HG03432 (cell line): ENCODE measurements around the gene PHACTR2.

Source experiments
- ATAC-seq: cut with Tn5 transposase; IDR thresholded peaks from one replicate; pipeline ENCODE4 v1.9.1; 2021; ENCODE audit warnings: mild to moderate bottlenecking, moderate library complexity; ENCODE audit not compliant: unreplicated experiment

PHACTR2 gene

DNA sequence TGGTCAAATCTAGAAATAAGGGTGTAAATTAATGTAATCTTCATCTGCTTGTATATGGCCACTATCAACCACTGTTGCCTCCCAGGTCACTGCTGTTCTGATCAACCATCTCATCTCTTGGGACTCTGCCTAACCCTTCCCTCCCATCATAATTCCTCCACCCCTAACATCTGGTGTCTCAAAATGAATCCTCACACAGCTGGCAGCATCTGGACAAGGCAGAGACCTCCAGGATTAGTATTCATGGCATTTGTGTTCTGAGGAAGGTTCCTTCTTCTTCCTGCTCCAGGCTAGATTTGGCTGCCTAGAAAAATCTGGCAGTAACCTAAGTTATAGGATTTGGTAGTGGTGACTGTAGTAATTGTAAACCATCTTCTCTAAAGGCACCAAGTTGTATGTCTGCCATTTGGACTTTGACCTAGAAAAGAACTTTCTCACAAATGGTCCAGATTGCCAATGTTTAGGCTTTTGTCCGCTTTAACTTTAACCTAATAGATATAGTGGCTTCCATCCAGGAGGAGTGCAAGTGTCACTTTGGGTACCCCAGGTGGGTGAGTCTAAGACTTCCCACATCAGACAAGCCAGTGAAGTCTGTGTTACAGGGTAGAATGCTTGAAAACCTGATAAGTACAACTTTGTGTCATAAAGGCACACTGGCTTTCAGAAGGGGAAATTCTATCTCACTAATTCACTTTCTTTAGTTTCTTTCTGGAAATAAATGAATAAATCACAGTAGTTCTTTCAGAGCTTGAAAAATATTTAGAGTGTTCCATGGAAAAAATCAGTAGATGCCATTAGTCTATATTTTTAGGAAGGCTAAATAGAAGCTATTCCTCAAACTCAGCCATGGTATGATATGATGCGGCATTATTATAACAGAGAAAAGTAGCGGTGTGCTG, 3.0 kb upstream of the PHACTR2 start:
- no peak for ATAC-seq

DNA sequence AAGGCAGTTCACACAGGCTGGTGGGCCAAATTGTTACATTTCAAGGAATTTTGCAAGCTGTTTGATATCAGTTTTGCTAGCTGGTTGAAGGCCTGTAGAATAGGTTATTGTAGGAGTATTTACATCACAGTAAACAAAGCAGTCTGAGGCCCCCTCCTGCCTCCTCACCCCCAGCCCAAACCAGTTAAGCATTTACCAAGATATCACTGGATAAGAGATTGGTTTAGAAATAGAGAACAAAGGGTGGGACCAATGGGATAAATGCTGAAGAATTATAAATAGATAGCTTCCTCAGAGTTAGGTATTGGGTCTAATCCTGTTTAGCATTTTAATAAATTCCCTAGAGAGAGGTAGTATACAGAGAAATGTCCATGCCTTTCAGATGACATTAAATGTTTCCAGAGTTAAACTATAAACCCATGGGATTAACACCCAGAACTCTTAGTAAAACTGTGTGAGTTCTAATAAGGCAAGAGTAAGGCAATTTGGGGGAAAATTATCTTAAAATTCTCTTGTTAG, 2.3 kb upstream of the PHACTR2 start:
- ATAC-seq = no peak

DNA sequence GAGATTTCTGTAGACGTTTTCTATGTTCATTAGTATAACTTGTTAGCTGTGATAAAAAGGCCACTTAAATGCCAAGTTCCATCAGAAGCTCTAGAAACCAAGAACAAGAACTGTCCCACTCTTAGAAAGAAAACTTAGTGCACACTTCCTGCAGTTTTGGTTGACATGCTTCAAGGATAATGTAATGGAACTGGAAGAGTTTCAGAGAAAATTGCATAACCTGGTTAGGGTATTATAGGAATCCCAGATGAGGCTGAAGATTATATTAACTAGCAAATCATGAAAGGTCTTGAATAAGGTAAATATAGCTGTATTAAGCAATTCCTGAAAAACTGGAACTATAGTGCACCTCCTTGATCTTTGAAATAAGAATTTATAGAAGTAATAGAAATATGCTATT, 1.8 kb upstream of the PHACTR2 start:
- ATAC-seq = no peak

DNA sequence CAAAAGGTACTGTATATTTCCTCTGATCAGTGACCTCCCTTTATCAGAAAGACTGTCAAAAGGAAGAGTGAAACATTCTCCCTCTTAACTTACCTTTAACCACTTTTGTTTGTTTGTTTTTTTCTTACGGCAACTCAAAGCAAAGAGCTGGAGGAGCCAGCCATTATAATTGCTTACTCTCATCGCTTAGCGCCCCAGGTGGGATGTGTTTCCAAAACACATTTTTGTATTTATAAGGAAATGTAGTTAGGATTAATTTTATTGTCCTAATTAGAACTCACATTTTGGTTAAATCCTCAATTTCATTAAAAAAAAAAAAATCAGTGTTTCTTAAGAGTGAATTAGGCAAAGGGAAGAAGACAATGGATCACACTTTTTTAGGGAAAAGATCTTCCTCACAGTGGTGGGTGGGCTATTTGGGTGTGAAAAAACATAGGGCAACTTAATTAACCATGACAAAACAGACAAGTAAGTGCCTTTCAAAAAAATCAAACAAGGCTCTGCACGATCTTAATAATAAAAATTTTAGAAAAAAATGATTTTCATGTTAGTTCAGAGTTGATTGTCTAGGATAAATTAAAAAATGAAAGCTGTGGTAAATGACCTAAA, 1.2 kb upstream of the PHACTR2 start:
- ATAC-seq = no peak

DNA sequence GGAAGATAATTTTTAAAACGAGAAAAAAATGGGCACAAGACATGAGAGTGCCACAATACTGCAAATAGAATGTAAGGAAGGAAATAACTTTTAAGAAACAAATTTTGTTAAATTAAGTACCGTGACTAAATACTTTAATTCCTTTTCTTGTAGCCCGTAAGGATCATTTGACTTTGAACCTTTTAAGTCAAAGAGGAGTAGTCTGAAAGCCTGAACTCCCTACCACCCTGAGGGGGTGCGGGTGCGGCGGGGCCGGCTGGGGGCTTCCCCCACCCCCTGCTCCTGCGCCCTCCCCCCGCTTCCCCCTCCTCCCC, 231 bp upstream of the PHACTR2 start:
- ATAC-seq = no peak

DNA sequence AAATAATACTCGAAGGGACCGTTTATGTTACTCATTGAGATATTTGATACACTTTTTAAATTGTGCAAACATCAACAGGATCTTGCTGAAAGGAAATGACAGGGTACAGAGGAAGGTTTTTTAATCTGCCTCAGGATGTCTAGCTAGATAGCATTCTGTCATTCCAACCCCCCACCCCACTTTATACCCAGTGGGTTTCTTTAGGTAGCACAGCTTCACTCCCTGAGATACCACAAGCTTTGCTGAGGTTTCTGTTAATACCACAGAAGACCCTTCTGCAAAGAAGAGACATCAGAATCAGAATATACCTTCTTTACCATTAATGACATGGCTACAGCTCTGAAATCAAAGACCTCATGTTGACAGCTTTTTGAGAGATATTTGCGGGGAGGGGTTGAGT, 1.3 kb downstream of the PHACTR2 start:
- no peak for ATAC-seq

DNA sequence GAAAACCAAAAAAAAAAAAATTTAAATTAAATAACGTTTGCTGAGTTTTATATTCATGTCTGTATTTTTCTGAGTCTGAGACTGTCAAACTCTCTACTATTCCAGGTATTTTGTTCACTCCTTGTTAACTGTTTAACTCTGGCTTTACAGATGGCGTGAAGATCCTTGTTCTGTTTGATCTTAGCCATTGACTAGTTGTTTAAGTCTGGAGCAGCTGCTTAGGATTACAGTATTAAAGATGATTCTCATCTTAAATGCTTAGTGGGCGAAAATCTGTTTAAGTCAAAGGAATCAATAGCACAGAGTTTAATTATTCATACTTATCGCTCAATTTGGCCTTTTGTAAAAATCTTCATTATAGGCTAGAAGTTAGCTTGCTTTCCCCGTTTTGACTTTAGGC, 2.4 kb downstream of the PHACTR2 start:
- ATAC-seq = no peak

DNA sequence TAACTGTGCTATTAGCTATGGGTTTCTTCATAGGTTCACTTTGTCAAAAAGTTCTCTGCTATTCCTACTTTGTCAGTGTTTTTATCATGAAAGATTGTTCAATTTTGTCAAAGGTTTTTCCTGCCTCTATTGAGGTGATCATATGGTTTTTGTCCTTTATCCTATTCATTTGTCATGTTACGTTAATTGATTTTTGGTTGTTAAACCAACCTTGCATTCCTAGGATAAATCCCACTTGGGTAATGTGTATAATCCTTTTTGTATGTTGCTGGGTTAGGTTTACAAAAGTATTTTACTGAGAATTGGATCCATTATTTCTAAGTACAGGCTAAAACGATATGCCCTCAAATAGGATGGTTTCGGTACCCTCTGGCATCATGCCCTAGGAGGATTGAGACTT, 5.0 kb downstream of the PHACTR2 start:
- no peak for ATAC-seq

DNA sequence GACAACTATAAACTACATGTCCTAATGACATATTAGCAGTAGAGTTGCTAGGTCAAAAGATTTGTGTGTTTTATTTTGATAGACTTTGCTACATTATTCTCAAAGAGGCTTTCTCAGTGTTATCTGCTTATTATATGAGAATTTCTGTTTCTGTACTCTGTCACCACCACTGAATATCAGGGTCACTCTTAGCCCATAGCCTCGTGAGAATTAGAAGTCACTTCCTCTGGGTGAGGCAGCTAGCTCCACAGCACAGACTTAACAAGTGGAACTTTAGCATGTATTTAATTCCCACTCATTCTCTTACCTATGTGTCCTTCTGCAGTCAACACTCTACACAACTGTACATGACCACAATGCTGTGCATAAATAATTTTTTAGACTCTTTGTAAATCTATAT, 6.7 kb downstream of the PHACTR2 start:
- no peak for ATAC-seq

DNA sequence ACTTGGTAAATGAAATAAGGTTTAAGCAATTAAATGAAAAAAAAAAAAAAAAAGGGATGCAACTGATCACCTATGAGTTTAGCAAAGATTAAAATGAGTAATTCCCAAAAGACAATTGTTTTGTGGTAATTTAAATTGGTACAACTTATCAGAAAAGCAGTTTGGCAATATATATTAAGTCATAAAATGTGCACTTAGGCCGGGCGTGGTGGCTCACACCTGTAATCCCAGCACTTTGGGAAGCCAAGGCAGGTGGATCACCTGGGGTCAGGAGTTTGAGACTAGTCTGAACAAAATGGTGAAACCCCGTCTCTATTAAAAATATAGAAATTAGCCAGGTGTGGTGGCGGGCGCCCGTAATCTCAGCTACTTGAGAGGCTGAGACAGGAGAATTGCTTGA, 7.9 kb downstream of the PHACTR2 start:
- no peak for ATAC-seq

DNA sequence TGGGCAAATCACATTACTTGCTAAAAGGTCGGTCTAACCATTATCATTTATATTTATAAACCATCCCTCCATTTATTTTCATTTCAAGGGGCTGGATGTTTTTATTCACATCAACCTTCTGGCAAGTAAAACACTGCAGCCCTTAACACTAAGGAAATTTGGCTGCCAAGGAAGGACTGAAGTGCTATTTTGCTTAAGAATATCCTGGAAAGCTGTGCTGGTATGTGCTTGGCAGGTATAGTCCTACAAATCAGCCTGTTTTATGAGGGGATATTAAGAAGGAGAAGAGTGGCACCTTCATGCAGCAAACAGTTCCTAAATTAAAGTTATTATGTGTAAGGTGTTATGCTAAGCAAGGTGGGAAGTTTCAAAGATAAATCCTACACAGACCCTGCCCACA, 9.8 kb downstream of the PHACTR2 start:
- no peak for ATAC-seq

DNA sequence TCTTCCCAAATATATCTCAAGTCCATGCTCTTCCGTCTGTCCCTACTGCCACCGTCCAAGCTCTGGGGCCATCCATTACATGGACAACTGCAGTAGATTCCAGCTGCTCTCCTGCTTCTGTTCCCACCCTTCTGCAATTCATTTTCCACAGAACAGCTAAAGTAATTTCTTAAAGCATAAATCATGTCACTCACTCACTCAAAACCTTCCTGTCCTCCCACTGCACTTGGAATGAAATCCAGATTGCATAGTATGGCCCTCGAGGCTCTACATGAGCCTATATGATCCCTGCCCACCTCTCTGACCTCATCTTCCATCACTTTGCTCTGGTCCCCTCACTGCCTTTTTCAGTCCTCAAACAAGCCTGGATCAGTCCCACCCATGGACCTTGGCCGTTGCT, 10.9 kb downstream of the PHACTR2 start:
- no peak for ATAC-seq

DNA sequence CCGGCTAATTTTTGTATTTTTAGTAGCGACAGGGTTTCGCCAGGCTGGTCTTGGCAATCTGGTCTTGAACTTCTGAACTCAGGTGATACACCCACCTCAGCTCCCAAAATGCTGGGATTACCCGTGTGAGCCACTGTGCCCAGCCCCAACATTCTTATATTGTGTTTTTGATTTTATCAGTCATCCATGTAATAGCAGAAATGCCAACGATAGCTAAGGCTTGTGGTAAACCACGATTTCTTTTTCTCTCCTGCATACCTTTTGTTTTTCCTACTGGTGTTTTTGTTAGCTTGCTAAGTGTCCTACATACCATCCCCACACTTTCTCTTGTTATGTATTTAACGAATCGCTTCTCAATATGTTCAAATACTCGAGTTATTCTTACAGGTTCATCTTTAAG, 12.1 kb downstream of the PHACTR2 start:
- ATAC-seq = no peak

DNA sequence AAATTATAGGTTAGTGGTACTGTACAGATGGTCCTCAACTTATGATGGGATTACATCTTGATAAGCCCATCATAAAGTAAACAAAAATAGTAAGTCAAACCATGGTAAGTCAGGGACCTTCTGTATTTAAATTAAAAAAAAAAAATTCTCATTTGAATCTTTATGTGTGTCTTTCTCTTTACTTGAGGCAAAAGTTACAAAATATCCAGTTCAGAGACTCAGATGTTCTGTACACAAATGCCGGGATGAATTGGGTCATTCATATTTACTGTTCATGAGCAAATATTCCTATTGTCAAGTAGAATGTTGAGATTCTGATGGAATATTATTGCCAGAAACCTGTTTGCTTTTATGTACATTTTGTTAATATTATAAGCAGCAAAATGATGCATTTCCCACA, 13.4 kb downstream of the PHACTR2 start:
- no peak for ATAC-seq

DNA sequence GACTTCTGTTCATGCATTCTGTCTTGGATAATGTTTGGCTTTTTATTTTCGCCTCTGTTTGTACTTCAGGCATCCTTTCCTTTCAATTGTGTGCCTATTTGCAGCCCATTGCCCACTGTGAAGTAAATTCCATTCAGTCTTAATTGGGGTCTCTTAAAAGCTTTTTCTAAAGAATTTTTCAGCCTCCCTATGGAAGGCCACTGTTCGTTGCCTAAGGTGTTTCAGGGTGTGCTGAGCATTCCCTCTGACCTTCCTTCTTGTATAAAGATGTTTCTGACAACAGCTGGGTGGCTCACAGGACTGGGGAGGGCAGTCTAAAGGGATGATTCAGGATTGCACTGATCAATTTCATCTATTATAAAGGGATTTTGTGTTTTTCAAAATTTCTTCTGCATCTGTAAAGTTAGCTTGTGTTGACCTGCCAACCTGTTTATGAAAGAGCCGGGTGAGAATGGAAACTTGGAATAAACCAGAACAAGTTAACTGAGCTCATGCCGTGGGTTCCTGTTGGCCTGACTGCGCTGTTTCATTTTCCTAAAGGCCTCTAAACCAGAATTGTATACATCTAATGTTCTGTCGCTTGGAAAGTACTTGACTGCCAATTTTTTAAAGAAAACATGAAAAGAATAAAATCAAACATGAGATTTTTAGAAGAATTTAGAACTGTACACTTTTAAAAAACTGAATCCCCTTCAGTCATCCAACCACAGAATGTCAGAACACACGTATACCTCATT, 14.3 kb downstream of the PHACTR2 start:
- no peak for ATAC-seq

DNA sequence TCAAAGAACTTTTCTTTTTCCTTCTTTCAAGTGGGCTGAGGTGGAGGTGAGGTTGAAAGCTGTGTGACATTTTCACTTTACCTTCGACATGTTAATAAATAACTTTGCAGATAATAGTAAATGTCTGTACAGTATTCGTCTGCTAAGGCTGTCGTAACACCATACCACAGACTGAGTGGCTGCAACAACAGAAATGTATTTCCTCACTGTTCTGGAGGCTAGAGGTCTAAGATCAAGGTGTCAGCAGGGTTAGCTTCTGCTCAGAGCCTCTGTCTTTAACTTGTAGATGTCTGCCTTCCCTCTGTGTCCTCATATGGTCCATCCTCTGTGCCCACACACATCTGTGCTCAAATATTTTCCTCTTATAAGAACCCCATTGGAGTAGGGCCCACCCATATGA, 14.9 kb downstream of the PHACTR2 start:
- ATAC-seq = no peak

DNA sequence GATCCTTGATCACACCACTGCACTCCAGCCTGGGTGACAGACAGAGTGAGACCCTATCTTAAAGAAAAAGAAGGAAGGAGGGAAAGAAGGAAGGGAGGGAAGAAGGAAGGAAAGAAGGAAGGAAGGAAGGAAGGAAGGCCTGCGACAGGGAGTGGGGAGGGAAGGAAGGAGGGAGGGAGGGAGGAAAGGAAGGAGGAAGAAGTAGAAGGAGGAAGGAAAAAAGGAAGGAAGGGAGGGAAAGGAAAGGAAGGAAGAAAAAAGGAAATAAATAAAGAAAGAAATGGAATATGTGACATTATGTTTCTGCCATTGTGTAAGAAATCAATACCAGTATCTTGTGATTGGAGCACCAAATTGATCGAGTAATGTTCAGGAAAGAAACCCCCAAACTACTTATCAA, 16.2 kb downstream of the PHACTR2 start:
- no peak for ATAC-seq

DNA sequence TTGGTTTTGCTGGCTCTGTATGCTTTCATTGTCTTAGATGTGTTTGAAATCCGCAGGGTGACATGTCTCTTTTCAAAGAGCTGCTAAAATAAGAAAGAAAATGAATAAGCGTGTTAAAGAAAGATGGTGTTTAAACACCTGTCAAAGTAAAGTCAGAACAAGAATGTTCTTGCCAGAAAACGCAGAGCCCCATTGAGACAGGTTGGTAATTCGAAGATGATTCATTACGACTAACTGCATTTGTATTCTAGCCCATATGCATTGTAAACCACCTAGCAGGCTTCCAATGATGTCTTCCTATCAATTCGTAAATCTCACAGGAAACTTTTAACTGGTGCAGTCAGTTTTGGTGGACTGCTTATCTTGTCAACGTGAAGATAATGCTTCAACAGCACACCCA, 16.8 kb downstream of the PHACTR2 start:
- no peak for ATAC-seq

DNA sequence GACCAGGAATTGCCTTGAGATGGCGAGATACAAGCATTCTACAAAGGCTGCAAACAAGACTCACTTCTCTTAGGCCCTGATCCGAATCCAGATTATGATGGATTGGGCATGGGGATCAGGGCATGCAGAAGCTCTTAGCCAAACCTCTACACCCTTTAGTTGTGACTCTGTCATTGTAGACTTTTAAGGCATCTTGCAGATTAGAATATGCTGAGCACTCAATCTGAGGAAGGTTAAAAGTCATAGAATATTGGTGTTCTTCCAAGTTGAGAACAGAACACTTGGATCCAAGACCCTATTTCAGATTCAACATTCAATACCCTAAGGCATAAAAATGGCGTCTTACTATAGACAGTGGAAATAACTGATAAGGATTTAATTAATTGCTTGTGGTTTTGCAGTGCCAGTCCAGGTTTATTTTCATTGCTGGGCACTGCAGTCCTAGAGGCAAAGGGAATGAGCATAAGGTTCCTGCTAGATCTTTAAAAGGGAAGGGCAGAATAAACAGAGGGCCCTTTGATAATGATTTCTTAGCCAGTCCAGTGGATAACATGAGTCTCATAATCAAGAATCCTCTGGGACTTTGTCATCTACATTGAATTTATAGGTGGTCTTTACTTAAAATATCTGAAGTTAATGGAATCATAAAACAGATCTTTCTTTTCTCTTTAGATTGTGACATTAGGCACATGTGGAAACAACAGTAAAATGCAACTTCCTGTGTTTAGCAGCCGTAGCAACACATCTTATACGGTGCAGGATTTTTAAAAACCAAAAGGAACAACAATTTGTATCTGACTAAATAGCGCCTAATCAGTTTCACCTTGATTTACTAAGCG, 17.6 kb downstream of the PHACTR2 start:
- no peak for ATAC-seq

DNA sequence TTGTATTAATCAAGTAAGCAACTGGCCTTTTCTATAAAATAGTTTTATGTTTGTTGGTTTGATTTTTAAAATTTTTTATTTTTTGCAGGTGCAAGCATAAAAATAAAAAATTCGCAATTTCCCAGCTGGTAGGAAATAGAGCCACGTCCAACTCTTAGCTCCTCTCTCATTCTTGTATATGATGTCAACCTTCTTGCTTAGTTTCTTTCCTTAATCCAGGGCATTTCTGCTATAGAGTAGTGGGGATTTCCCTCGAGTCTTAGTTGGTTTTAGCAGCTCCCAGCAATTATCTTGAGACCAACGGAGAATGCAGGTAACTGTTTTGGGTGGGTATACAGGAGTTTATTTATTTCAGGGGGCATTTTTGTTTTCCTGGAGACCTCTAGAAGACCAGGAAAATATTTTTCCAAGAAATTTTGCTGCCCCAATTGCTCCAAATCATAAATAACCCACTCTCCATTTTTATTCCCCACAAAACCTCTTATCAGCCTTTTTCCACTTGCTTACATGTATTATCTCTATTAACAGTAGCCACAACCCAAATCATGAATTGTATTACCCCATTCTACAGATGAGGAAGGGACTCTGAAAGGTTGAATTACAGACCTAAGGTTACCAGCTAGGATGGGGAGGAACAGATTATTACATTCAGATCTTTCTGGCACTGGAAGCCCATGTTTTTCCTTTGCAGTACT, 18.4 kb downstream of the PHACTR2 start:
- ATAC-seq = no peak

DNA sequence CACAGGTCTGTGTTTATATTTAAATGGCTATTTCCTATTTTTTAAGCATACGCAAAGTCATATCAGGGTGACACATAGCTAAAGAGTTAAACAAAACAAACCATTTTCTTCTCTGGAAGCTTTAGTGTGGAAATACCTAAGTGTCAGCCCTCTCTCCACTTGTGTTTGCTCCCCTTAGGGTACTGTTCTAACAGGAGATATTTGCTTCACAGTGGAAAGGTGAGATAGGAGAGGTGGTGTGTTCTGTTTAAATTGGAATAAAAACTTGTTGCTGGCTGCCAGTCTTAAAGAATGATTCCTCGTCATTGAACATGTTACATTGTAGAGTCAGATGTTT, 18.9 kb downstream of the PHACTR2 start:
- ATAC-seq = no peak
